ENCODE results near the gene PRAMEF6. TPM values are rescaled to one million over a fixed set of nuclear protein-coding genes. Genes with fewer than 3 reads are reported as not detected.

PRAMEF6 gene
- not detected in 2 replicates for total RNA-seq

DNA sequence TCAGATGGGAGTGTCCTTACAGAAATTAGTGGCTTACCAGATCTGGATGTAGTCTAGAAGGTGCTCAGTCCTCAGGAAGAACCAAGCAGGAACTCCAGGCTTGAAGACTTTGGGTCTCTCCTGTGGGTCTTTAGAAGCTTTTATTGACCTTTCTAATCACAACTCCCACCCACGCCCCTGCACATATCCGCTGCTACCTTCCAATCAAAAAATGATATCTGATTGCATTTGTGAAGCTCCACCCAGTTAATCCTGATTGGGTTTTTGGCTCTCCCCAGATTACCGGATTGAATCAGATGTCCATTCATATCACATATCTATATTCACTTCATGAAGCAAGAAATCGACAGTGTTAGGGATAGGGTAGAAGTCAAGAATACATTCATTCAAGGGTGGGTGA is at the start of gene PRAMEF6:
Gene PRAMEF6 (minus strand): TSS at position 101 of the 400 bp plus-strand sequence. CDS start 5,062 bp downstream, outside the sequence.

DNA sequence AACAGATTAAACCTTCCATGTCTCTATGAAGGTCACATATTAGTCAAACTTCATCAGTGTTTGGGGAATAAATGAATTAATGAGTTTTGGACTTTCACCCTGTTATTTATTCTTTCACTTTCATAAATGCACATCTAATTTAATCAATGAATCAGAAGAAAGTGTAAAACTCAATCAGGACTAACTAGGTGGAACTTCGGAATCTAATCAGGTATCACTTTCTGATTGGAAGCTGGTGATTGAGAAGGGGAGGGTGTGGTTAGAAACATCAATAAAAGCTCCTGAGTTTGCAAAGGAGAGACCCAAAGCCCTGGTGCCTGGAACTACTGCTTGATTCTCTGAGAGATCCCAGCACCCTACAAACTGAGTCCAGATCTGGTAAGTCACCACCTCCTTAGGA is 31.1 kb downstream of the PRAMEF6 start, which contains the start of gene PRAMEF7:
Gene PRAMEF7 (plus strand): TSS at position 301 of the 400 bp plus-strand sequence. CDS start 1,083 bp downstream, outside the sequence.

DNA sequence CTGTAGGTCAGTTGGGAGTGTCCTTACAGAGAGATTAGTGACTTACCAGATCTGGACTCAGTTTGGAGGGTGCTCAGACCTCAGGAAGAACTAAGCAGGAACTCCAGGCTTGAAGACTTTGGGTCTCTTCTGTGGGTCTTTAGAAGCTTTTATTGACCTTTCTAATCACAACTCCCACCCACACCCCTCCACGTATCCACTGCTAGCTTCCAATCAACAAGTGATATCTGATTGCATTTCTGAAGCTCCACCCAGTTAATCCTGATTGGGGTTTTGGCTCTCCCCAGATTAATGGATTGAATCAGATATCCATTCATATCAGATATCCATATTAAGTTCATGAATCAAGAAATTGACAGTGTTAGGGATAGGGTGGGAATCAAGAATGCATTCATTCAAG is 49.2 kb downstream of the PRAMEF6 start, which contains the start of gene PRAMEF10:
Gene PRAMEF10 (minus strand): TSS at position 101 of the 400 bp plus-strand sequence. CDS start 2,423 bp downstream, outside the sequence.

Small RNA genes lying within 50 kb of the gene (small RNA-seq; reads per million reads assigned to genes)
- gene RNU6-1072P: not detected

Other genes starting within 250 kb of the PRAMEF6 start
- gene AADACL3, start 231.5 kb downstream of the PRAMEF6 start, total RNA-seq: not detected in 2 replicates
- gene CFAP107, start 201.4 kb downstream of the PRAMEF6 start, total RNA-seq: not detected in 2 replicates
- not detected in 2 replicates for gene PRAMEF12, start 173.8 kb downstream of the PRAMEF6 start, total RNA-seq
- gene PRAMEF1, start 156.2 kb downstream of the PRAMEF6 start, total RNA-seq: not detected in 2 replicates
- gene PRAMEF11, start 116.2 kb downstream of the PRAMEF6 start, total RNA-seq: not detected in 2 replicates
- not detected in 2 replicates for gene HNRNPCL1, start 98.9 kb downstream of the PRAMEF6 start, total RNA-seq
- gene PRAMEF2, start 90.5 kb downstream of the PRAMEF6 start, total RNA-seq: not detected in 2 replicates
- gene PRAMEF4, start 61.4 kb downstream of the PRAMEF6 start, total RNA-seq: not detected in 2 replicates
- not detected in 2 replicates for gene PRAMEF10, start 49.3 kb downstream of the PRAMEF6 start, total RNA-seq
- gene PRAMEF7, start 31.0 kb downstream of the PRAMEF6 start, total RNA-seq: not detected in 2 replicates
- gene PRAMEF27, start 109.0 kb upstream of the PRAMEF6 start, total RNA-seq: not detected in 2 replicates
- not detected in 2 replicates for gene HNRNPCL3, start 113.2 kb upstream of the PRAMEF6 start, total RNA-seq
- gene PRAMEF25, start 123.2 kb upstream of the PRAMEF6 start, total RNA-seq: not detected in 2 replicates
- not detected in 2 replicates for gene HNRNPCL2, start 169.3 kb upstream of the PRAMEF6 start, total RNA-seq
- not detected in 2 replicates for gene PRAMEF26, start 208.4 kb upstream of the PRAMEF6 start, total RNA-seq
- not detected in 2 replicates for gene HNRNPCL4, start 218.1 kb upstream of the PRAMEF6 start, total RNA-seq
- gene PRAMEF9, start 224.3 kb upstream of the PRAMEF6 start, total RNA-seq: not detected in 2 replicates

Data from hair follicle dermal papilla cell (primary cell).